Measurements from ENCODE around the gene UAP1L1. TPM values are rescaled to one million over a fixed set of nuclear protein-coding genes. Genes with fewer than 3 reads are reported as not detected.

The UAP1L1 gene
- total RNA-seq, 1 experiment from 2014 or later = 6.6 TPM

DNA sequence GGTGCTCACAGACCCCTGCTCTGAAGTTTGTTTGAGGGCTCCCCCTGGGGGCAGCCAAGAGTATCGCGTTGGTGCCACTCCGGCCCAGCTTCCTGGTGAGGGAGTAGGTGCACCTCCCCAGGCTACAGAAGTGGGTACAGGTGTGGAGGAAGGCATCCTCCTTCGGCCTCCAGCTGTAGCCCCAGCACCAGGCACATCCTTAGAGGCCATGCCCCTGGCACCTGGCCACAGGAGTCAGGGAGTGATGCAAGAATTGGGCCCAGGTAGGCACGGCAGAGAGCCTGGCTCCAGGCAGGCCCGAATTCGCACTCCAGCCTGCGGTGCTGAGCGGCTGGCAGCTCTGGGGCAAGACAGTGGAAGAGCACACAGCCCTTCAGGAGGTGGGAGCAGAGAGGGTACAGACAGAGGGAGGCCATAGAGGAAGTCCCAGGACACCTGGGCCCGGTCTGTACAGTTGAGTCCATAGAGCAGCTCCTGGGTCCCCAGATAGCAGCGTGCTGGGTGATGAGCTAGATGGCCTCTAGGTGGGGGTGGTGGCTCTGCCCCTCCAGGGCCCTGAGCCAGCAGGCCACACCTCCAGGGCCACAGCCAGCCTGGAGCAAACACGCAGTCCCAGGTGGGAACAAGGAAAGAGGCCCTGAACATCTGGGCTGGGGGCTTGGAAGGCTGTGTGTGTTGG, 9.3 kb upstream of the UAP1L1 start:
- WGBS (ENCODE audit: extremely low coverage, insufficient read length, low lambda C conversion rate) = no CpG with 5 or more reads among the region's 12 CpGs
- Histone ChIP-seq H2BK20ac (ENCODE audit: low read depth, low read length, poor library complexity, severe bottlenecking) (no peak overlapping the region), H3K79me2 (ENCODE audit: insufficient read depth, low read length) (no peaks in the 10 kb centered on the region), H4K91ac (ENCODE audit: insufficient read length, low read depth, low read length) (no peak overlapping the region), H4K8ac (replicated peaks; ENCODE audit: insufficient read length, low read depth, low read length) (no peak overlapping the region), H3T11ph (ENCODE audit: low read length) (no peak overlapping the region), H3K27me3 (ENCODE audit: insufficient read depth, low read length) (no peaks in the 10 kb centered on the region), H2BK5ac (ENCODE audit: insufficient read length, low read length) (no peak overlapping the region), H3K56ac (ENCODE audit: insufficient read length, low read depth, low read length) (no peak overlapping the region), H4K20me1 (ENCODE audit: control insufficient read depth, insufficient read depth, insufficient read length) (peaks cover 4% of the 10 kb centered on the region), H4K5ac (ENCODE audit: insufficient read length, low read depth, low read length) (no peak overlapping the region), H3K4me2 (ENCODE audit: insufficient read depth, insufficient read length, low read length) (no peak overlapping the region), H3K23ac (ENCODE audit: insufficient read length, low read depth, low read length) (no peak overlapping the region), H3K4ac (ENCODE audit: low read depth, low read length) (no peak overlapping the region), H3K79me1 (ENCODE audit: insufficient read depth, low read depth, low read length, poor library complexity, severe bottlenecking) (no peaks in the 10 kb centered on the region), H2BK15ac (ENCODE audit: low read depth, low read length) (no peak overlapping the region), H3K4me1 (ENCODE audit: insufficient read depth, low read length) (peaks cover 5% of the 10 kb centered on the region; the same call in 1 of the 2 replicates), H2BK120ac (ENCODE audit: low read depth, low read length, poor library complexity, severe bottlenecking) (no peak overlapping the region), H3K27ac (ENCODE audit: insufficient read length, low read depth, low read length) (no peak overlapping the region), H2AFZ (ENCODE audit: low read length) (no peak overlapping the region), H3K18ac (ENCODE audit: insufficient read length, low read depth, low read length) (no peak overlapping the region), H3K9me3 (ENCODE audit: control insufficient read depth, low read depth, low read length) (no peaks in the 10 kb centered on the region), H3K14ac (ENCODE audit: insufficient read depth, low read length) (no peak overlapping the region), H2AK5ac (ENCODE audit: insufficient read length, low read length) (no peak overlapping the region), H3K9ac (ENCODE audit: extremely low read depth, insufficient read length, low read length) (no peak overlapping the region), H3K23me2 (ENCODE audit: insufficient read length, low read depth, low read length, poor library complexity, severe bottlenecking) (no peaks in the 10 kb centered on the region), H2BK12ac (ENCODE audit: insufficient read length, low read depth, low read length) (no peak overlapping the region)
- Mint-ChIP-seq H3K36me3 (ENCODE audit: insufficient read depth in 1 of 3, low read depth in 3 of 3) (peaks cover 0 to 5% (median 4%) of the 10 kb centered on the region in 3 experiments; a peak in 4 of 7 replicates), H3K9me3 (no peaks in the 10 kb centered on the region), H3K27me3 (ENCODE audit: low read depth) (peaks cover 1% of the 10 kb centered on the region; the same call in 1 of the 2 replicates), H3K4me3 (peak overlapping the region; percentile 46 to 73; a peak in 4 of 5 replicates), H3K27ac (0 out of 7 replicates have a peak overlapping the region, but pooled peaks of 1 of the 3 experiments have one; percentile 25), H3K4me1 (peaks cover 13 to 25% of the 10 kb centered on the region in 2 experiments)
- TF ChIP-seq, protein P1, sequence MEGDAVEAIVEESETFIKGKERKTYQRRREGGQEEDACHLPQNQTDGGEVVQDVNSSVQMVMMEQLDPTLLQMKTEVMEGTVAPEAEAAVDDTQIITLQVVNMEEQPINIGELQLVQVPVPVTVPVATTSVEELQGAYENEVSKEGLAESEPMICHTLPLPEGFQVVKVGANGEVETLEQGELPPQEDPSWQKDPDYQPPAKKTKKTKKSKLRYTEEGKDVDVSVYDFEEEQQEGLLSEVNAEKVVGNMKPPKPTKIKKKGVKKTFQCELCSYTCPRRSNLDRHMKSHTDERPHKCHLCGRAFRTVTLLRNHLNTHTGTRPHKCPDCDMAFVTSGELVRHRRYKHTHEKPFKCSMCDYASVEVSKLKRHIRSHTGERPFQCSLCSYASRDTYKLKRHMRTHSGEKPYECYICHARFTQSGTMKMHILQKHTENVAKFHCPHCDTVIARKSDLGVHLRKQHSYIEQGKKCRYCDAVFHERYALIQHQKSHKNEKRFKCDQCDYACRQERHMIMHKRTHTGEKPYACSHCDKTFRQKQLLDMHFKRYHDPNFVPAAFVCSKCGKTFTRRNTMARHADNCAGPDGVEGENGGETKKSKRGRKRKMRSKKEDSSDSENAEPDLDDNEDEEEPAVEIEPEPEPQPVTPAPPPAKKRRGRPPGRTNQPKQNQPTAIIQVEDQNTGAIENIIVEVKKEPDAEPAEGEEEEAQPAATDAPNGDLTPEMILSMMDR (conservative IDR thresholded peaks at IDR 0.05) = peak; percentile 73
- DNase-seq = peak; percentile 92

Measured in H9 (cell line).